ENCODE results near the gene NOS3.
"Not testable (repeated sequence)": the region's sequence is repeated elsewhere in the genome, so short reads cannot be mapped to it uniquely, and the experiment has no call there.

The NOS3 gene

GRCh38 chr7:151034312-151035025 is 43.7 kb downstream of the NOS3 start:
- no peak for DNase-seq (ENCODE audit: low read depth in 2 of 2, low spot score in 1 of 2)

GRCh38 chr7:151035026-151035717 is 44.4 kb downstream of the NOS3 start:
- DNase-seq (ENCODE audit: low read depth in 2 of 2, low spot score in 1 of 2), result no peak

DNA sequence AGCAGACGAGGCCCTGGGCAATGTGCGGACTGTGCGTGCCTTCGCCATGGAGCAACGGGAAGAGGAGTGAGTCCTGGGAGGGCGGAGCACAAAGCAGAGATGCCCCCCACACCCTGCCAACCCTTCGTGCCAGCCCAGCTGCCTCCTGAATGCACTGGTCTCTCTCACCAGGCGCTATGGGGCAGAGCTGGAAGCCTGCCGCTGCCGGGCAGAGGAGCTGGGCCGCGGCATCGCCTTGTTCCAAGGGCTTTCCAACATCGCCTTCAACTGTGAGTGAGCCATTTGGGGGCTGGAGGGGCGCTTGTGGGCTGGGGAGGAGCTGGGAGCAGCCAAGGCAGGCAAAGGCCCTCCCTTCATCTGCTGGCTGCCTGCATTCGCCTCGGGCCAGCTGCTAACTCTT is 45.1 kb downstream of the NOS3 start:
- DNase-seq (ENCODE audit: low read depth in 2 of 2, low spot score in 1 of 2), result no peak

GRCh38 chr7:151038951-151039849 is 48.4 kb downstream of the NOS3 start:
- no peak for DNase-seq (ENCODE audit: low read depth in 2 of 2, low spot score in 1 of 2)

DNA sequence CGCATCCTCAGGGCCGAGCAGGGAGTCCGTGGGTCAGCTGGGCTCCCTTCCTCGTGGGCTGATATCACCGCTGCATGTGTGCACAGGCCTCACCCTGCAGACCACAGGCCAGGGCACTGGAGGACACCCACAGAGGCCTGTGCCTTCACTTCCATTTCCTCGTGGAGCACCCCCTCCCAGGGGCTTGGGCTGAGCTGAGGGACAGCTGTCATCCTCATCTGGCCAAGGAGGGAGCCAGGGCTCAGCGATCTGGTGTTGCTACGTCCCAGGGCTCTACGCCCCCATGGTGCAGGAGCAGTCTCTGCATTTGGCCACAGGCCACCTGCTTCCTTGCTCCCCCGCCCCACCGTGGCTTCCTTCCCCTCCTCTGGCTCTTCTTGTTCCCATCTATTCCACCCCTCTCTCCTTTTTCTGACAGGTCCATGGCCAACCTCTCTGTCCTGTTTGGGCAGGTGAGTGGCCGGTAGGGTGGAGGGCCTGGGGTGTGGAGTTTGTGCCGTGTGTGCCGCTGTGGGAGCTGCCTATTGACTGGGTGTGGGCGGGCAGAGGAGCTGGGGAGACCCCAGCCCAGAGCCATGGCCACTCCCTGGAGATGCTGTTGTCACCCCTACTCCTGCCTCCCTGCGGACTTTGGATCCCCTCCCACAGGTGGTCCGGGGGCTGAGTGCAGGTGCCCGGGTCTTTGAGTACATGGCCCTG is 49.2 kb downstream of the NOS3 start:
- no peak for DNase-seq (ENCODE audit: low read depth in 2 of 2, low spot score in 1 of 2)

DNA sequence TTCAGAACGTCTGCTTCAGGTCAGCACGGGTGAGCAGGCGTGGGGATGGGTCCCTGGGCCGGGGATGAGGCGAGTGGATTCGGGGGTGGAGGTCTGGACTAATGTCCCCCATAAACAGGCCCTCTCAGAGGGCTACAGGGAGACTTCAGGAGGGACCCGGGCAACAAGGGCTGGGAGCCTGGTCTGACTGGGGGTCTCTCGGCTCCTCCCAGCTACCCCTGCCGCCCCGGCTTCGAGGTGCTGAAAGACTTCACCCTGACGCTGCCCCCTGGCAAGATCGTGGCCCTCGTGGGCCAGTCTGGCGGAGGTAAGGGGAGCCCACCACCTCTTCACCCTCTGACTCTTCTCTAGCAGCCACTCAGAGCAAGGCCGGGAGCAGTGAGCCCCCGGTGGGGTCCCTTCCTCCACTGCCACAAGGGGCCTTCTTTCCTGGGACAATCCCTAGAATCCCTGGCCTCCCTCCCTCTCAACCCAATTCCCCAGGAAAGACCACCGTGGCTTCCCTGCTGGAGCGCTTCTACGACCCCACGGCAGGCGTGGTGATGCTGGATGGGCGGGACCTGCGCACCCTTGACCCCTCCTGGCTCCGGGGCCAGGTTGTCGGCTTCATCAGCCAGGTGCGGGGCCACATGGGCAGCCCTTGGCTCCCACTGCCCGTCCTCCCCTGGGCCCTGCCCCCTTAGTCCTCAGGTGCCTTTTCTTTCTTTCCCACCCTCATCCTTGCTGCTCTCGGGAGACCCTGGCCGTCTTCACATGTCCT is 50.0 kb downstream of the NOS3 start:
- DNase-seq (ENCODE audit: low read depth in 2 of 2, low spot score in 1 of 2), result no peak

DNA sequence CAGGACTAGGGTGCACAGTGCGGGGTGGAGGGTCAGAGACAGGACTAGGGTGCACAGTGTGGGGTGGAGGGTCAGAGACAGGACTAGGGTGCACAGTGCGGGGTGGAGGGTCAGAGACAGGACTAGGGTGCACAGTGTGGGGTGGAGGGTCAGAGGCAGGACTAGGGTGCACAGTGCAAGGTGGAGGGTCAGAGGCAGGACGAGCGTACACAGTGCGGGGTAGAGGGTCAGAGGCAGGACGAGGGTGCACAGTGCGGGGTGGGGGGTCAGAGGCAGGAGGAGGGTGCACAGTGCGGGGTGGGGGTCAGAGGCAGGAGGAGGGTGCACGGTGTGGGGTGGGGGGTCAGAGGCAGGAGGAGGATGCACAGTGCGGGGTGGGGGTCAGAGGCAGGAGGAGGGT is 52.6 kb downstream of the NOS3 start:
- not testable (repeated sequence) for DNase-seq (ENCODE audit: low read depth in 2 of 2, low spot score in 1 of 2)

DNA sequence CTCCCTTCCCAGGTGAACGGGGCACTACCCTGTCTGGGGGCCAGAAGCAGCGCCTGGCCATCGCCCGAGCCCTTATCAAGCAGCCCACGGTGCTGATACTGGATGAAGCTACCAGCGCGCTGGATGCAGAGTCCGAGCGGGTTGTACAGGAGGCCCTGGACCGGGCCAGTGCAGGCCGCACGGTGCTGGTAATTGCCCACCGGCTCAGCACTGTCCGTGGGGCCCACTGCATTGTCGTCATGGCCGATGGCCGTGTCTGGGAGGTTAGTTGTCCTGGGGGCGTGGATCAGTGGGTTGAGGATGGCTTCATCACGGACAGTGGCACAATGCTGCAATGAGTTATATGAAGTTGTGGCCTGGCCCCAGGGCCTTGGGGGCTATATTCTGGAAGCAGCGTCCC is 53.1 kb downstream of the NOS3 start:
- no peak for DNase-seq (ENCODE audit: low read depth in 2 of 2, low spot score in 1 of 2)

- DNase-seq (ENCODE audit: low read depth in 2 of 2, low spot score in 1 of 2), result no peak
Measured at GRCh38 chr7:151045262-151045661, 54.4 kb downstream of the NOS3 start.

- no peak for DNase-seq (ENCODE audit: low read depth in 2 of 2, low spot score in 1 of 2)
Measured at GRCh38 chr7:151045967-151046366, 55.1 kb downstream of the NOS3 start.

DNA sequence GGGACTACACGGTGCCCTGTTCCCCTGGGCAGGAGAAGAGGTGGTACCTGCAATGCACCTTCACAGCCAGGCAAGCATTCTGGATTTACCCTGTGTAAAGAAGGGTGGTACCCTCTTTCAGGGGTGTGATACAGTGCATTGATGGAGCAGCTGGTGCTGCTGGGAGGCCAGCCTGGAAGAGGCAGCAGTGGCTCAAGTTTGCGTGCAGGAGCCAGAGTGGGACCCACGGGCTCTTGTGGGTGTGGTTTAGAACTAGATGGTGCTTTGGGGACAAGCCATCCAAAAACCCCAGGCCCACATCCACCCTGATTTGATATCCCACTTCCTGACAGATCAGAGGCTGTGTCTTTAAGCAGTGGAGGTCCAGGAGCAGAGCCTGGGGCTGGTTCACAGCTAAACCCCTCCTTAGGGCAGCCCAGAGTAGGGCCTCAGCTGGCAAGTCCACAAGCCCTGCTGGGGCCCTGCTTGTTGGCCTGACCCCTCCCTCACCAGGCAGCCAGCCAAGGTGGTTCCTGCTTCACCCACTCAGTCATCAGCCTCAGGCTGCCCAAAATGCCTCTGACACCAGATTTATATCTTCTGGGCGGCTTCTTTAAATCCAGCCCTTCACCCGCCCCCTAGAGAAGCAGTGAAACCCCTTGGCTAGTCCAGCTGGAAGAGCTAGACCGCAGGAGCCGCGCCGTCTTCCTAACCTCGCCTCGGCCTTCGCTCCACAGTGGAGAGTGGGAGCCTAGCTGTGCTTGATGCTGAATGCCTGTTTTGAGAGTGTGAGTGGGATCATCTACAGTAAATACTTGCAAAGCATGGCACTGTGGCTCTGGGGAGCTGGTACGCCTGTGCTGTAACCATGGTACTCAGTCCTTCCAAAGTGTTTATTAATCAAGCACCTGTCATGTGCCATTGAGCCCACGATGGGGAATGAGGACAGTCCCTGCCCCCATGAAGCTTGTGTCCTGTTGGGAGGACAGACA is 56.1 kb downstream of the NOS3 start:
- DNase-seq (ENCODE audit: low read depth in 2 of 2, low spot score in 1 of 2), result no peak

DNA sequence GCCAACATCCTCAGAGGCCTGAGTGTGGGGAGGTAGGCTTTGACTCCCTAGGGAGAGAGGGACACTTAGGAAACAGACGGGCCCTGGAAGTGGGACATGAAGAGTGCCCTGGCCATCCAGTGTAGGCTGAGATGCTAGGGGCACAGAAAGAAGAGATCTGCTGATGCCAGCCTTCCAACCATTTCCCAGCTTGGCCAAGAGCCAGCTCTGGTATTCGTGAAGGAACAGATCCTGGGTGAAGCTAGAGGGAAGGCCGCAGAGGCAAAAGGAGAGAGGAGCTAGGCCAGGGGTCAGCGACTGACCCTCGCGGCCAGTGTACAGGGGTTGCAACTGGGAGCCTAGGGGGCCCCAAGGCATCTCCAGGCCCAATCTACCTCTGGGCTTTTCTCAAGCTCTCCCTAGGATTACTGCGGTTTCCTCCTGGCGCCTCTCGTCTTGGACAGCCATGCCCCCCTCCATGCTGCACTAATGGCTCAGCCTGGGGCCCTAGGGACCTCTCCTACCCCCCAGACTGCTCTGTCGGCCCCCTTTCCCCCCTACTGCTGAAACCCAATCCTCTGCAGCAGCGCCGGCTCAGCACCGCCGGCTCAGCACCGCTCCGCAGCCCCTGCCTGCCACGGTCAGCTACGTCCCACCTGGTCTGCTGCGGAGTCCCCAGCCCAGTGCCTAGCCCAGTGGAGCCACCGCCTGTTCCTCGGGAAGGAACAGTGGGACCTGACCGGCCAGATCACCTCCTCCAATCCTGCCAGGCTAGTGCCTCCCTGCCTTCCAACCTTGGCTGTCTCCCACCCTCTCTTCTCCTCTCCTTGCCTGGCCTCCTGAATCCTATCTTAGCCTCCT is 57.4 kb downstream of the NOS3 start, which contains the start of gene ASIC3:
ASIC3 (plus strand) TSS at position 556 of the 840 bp plus-strand sequence. CDS start 355 bp downstream, outside the sequence.
- no peak for DNase-seq (ENCODE audit: low read depth in 2 of 2, low spot score in 1 of 2)

GRCh38 chr7:151048911-151049463 is 58.2 kb downstream of the NOS3 start:
- no peak for DNase-seq (ENCODE audit: low read depth in 2 of 2, low spot score in 1 of 2)

DNA sequence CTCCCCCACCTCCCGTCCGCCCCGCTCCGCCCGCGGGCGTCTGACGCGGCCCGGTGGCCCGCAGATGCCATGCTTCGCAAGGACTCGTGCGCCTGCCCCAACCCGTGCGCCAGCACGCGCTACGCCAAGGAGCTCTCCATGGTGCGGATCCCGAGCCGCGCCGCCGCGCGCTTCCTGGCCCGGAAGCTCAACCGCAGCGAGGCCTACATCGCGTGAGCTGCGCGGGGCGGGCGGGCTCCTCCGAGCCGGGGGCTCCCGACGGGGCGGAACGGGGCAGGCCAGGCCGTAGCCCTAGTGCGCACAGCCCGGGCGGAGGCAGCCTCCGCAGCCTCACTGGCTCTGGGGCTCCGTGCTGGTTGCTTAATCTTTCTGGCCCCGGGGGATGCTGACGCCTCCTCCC is 60.3 kb downstream of the NOS3 start:
- no peak for DNase-seq (ENCODE audit: low read depth in 2 of 2, low spot score in 1 of 2)

GRCh38 chr7:151053096-151053495 is 62.3 kb downstream of the NOS3 start:
- DNase-seq (ENCODE audit: low read depth in 2 of 2, low spot score in 1 of 2), result no peak

- no peak for DNase-seq (ENCODE audit: low read depth in 2 of 2, low spot score in 1 of 2)
Measured at GRCh38 chr7:151053751-151054150, 62.9 kb downstream of the NOS3 start.

DNA sequence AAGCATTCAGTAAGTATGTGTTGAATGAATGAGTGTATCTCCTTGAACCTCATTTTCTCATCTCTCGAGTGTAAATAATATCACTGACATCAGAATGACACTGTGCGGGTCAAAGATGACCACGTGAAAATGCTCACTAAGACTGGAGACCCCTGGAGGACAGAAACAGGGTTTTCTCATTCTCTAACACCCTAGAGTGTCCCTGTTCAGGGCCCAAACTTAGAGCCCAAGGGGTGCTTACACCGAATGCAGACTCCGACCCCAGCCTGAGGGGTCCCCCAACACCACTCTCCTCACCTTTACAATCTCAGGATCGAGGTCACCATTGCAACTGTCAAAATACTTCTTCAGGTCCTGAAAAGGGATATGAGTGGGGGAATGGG is 65.5 kb downstream of the NOS3 start:
- no peak for DNase-seq (ENCODE audit: low read depth in 2 of 2, low spot score in 1 of 2)
